Liver (tissue), 3 donors: ENCODE data around the gene PCSK4.

Experiments used
- CTCF ChIP-seq: fragments of 150-350 bp; IDR thresholded peaks from 2 replicates; pipeline ENCODE4 v1.5.1; 2017; ENCODE audit warnings: improper control_type of control experiment, low read depth, low read length; ENCODE audit not compliant: missing input control
- GABPA ChIP-seq, 2 donors: IDR thresholded peaks in 1 of 2; conservative IDR thresholded peaks in 1 of 2; 2 replicates each; pipeline ENCODE4 v1.6.1; 2016; ENCODE audit warnings: antibody characterized with exemption in 2 of 2, mild to moderate bottlenecking in 1 of 2, moderate library complexity in 1 of 2
- MAX ChIP-seq: IDR thresholded peaks from 2 replicates; pipeline ENCODE4 v1.6.1; 2016; ENCODE audit warnings: antibody characterized with exemption
- RAD21 ChIP-seq, 2 donors: IDR thresholded peaks; 2 replicates each; pipeline ENCODE4 v1.6.1; 2016; ENCODE audit warnings: antibody characterized with exemption in 2 of 2, mild to moderate bottlenecking in 2 of 2
- REST ChIP-seq: IDR thresholded peaks from 2 replicates; pipeline ENCODE4 v1.6.1; 2016; ENCODE audit warnings: antibody characterized with exemption, mild to moderate bottlenecking
- TAF1 ChIP-seq: conservative IDR thresholded peaks from 2 replicates; pipeline ENCODE4 v1.6.1; 2016; ENCODE audit warnings: antibody characterized with exemption, mild to moderate bottlenecking
- YY1 ChIP-seq: IDR thresholded peaks from 2 replicates; pipeline ENCODE4 v1.6.1; 2016; ENCODE audit warnings: antibody characterized with exemption, mild to moderate bottlenecking
- donor health status: healthy.
- donor health status: healthy.

- TF ChIP-seq GABPA (IDR thresholded peaks at IDR 0.05 in 1 of 2, conservative IDR thresholded peaks at IDR 0.05 in 1 of 2) (no peak), CTCF (peak; percentile 17), MAX (no peak), RAD21 (IDR thresholded peaks at IDR 0.05) (peak in 1 of 2 donors; percentile 16), REST (no peak), TAF1 (no peak), YY1 (no peak)
Observed at GRCh38 chr19:1512671-1513498, 22.7 kb upstream of the PCSK4 start, which contains the start of gene ADAMTSL5.
